B cell (primary cell): ENCODE data around the gene SLC19A3. TPM values are rescaled to one million over a fixed set of nuclear protein-coding genes. Genes with fewer than 3 reads are reported as not detected.

Experiments
- ATAC-seq: fragments of 200-7000 bp; cut with Tn5 transposase; one replicate; pipeline ENCODE4 v1.10.0; 2021; ENCODE audit warnings: low read depth, mild to moderate bottlenecking, moderate number of reproducible peaks, moderate library complexity
- CTCF ChIA-PET: fragments of 350-600 bp; sonication (Branson Sonifier 250); formaldehyde crosslinking; loops from one replicate; lab custom pipeline; 2021; ENCODE audit warnings: antibody characterized with exemption, inconsistent platforms; lab: Charles Lee
- POLR2A ChIA-PET: fragments of 350-600 bp; sonication (Branson Sonifier 250); formaldehyde crosslinking; loops from one replicate; lab custom pipeline; 2021; ENCODE audit warnings: antibody characterized with exemption; lab: Charles Lee
- DNase-seq: peaks from one replicate; pipeline ENCODE4 v3.0.0; 2013
- H2AFZ ChIP-seq: 2 replicates; pipeline ENCODE4 v1.6.1; 2012; ENCODE audit warnings: mild to moderate bottlenecking, low read depth, low read length; ENCODE audit not compliant: insufficient read depth, poor library complexity, severe bottlenecking
- H3K27ac ChIP-seq, 2 donors: 1 replicate in 1 of 2; 2 replicates in 1 of 2; pipeline ENCODE4 v1.5.1; 2012 to 2013; ENCODE audit warnings: low read length in 2 of 2, mild to moderate bottlenecking in 2 of 2, moderate library complexity in 1 of 2
- H3K27me3 ChIP-seq, 4 experiments: fragments of 200-600 bp in 1 of 4; sonication (generic) in 1 of 4; replicated peaks in 1 of 4; 1 replicate in 2 of 4; 2 replicates in 2 of 4; pipeline versions ENCODE4 v1.6.1 to v1.7.0; 2013 to 2016; ENCODE audit warnings: low read length in 3 of 4, mild to moderate bottlenecking in 2 of 4, mixed read lengths in 1 of 4, moderate library complexity in 1 of 4; ENCODE audit not compliant: insufficient read depth in 4 of 4, control insufficient read depth in 3 of 4; ENCODE audit errors: control extremely low read depth in 1 of 4
- H3K36me3 ChIP-seq, 2 experiments: replicated peaks in 1 of 2; 1 replicate in 1 of 2; 2 replicates in 1 of 2; pipeline versions ENCODE4 v1.6.1 to v1.7.1; 2013; ENCODE audit warnings: low read length in 1 of 2; ENCODE audit not compliant: insufficient read depth in 2 of 2, control insufficient read depth in 1 of 2; ENCODE audit errors: control extremely low read depth in 1 of 2, extremely low read depth in 1 of 2
- H3K4me1 ChIP-seq, 2 donors: fragments of 200-600 bp in 1 of 2; sonication (generic) in 1 of 2; 1 replicate in 1 of 2; 2 replicates in 1 of 2; pipeline versions ENCODE4 v1.5.1 to v1.6.1; 2013 to 2017; ENCODE audit warnings: low read length in 2 of 2; ENCODE audit not compliant: control insufficient read depth in 2 of 2, insufficient read depth in 2 of 2
- H3K4me2 ChIP-seq: replicated peaks from 2 replicates; pipeline ENCODE3; 2012; ENCODE audit warnings: mild to moderate bottlenecking, low read depth, low read length; ENCODE audit not compliant: poor library complexity, severe bottlenecking
- H3K4me3 ChIP-seq, 5 experiments: fragments of 200-600 bp in 1 of 5; sonication (generic) in 1 of 5; 1 replicate in 3 of 5; 2 replicates in 2 of 5; pipeline versions ENCODE4 v1.5.1 to v1.7.0; 2011 to 2016; ENCODE audit warnings: low read length in 4 of 5, mild to moderate bottlenecking in 4 of 5, low read depth in 2 of 5, control low read depth in 1 of 5, moderate library complexity in 1 of 5; ENCODE audit not compliant: insufficient read depth in 1 of 5; ENCODE audit errors: control extremely low read depth in 1 of 5, extremely low read depth in 1 of 5
- H3K79me2 ChIP-seq: fragments of 200-600 bp; sonication (generic); one replicate; pipeline ENCODE4 v1.6.0; 2016; ENCODE audit warnings: low read length; ENCODE audit not compliant: control insufficient read depth, insufficient read depth
- H3K9ac ChIP-seq: fragments of 200-600 bp; sonication (generic); 2 replicates; pipeline ENCODE4 v1.6.1; 2017; ENCODE audit warnings: mild to moderate bottlenecking, low read length, moderate library complexity
- H3K9me3 ChIP-seq, 3 donors: one replicate each; pipeline versions ENCODE4 v1.6.1 to v1.7.1; 2013; ENCODE audit warnings: low read length in 2 of 3; ENCODE audit not compliant: control insufficient read depth in 2 of 3, insufficient read depth in 1 of 3; ENCODE audit errors: control extremely low read depth in 1 of 3
- H4K20me1 ChIP-seq: 2 replicates; pipeline ENCODE4 v1.6.0; 2012; ENCODE audit warnings: mild to moderate bottlenecking, low read length; ENCODE audit not compliant: insufficient read depth, control insufficient read depth, poor library complexity, severe bottlenecking
- H3K27ac Mint-ChIP-seq: one replicate; pipeline ENCODE4 v1.8.0; 2021; ENCODE audit warnings: mixed read lengths
- H3K27me3 Mint-ChIP-seq: one replicate; pipeline ENCODE4 v1.8.0; 2021; ENCODE audit warnings: mixed read lengths
- H3K4me1 Mint-ChIP-seq: one replicate; pipeline ENCODE4 v1.8.0; 2021; ENCODE audit warnings: mixed read lengths
- H3K4me3 Mint-ChIP-seq: one replicate; pipeline ENCODE4 v1.8.0; 2021; ENCODE audit warnings: mixed read lengths
- H3K9me3 Mint-ChIP-seq: one replicate; pipeline ENCODE4 v1.8.0; 2022; ENCODE audit warnings: mixed read lengths; ENCODE audit not compliant: insufficient read depth
- CTCF ChIP-seq: fragments of 200-600 bp; IDR thresholded peaks from one replicate; pipeline ENCODE4 v1.8.0; 2022; ENCODE audit warnings: antibody characterized with exemption, mild to moderate bottlenecking
- EZH2 ChIP-seq: IDR thresholded peaks from 2 replicates; pipeline ENCODE4 v1.6.1; 2012; ENCODE audit warnings: borderline replicate concordance, low read depth, mild to moderate bottlenecking, moderate library complexity, low read length; ENCODE audit not compliant: insufficient read depth, poor library complexity, severe bottlenecking
- WGBS: methylation state at CpG from one replicate; pipeline ENCODE4 v1.1.5; 2013; ENCODE audit warnings: missing lambda C conversion rate; ENCODE audit not compliant: insufficient coverage; 5-methylcytosine and 5-hydroxymethylcytosine counted together
- intact Hi-C: fragments of 100-400 bp; cut with micrococcal nuclease; formaldehyde crosslinking; loops from one replicate; pipeline ENCODE4 v1.10.0; 2022
- polyA plus RNA-seq: library from polyadenylated mRNA; depleted of rRNA; stranded (reverse); fragments of >200 nt; gene quantifications from 2 replicates; pipeline ENCODE4 v1.2.3, GENCODE V29; 2012
- total RNA-seq, 2 donors: library from RNA; stranded (reverse); fragments of 120-200 nt in 1 of 2; gene quantifications; 1 replicate in 1 of 2; 2 replicates in 1 of 2; pipeline versions ENCODE4 v1.2.3 to v1.2.4, GENCODE V29; 2013 to 2022

The SLC19A3 gene
- total and polyA plus RNA-seq, 2 donors (not counting 1 experiment from before 2014, with no cell fraction given), result not detected

- Mint-ChIP-seq H3K27me3 (peaks cover 3% of the 10 kb centered on the region), H3K4me1 (no peaks in the 10 kb centered on the region), H3K27ac (no peak overlapping the region), H3K4me3 (no peak overlapping the region), H3K9me3 (no peaks in the 10 kb centered on the region)
- Histone ChIP-seq H3K4me2 (no peak overlapping the region), H4K20me1 (no peaks in the 10 kb centered on the region), H3K9ac (no peak overlapping the region), H3K4me1 (no peaks in the 10 kb centered on the region), H3K9me3 (no peaks in the 10 kb centered on the region), H2AFZ (no peak overlapping the region), H3K4me3 (no peak overlapping the region), H3K27me3 (no peaks in the 10 kb centered on the region), H3K36me3 (no peaks in the 10 kb centered on the region), H3K27ac (no peak overlapping the region), H3K79me2 (no peaks in the 10 kb centered on the region)
- no peak for DNase-seq
- ATAC-seq, result no peak
- POLR2A ChIA-PET, result no interaction called here
- TF ChIP-seq CTCF (no peak), EZH2 (no peak)
- WGBS, result 60% methylated on average over 1 of the region's 4 CpGs
- intact Hi-C loops, result no loop called here
- CTCF ChIA-PET, result no interaction called here
Measured at GRCh38 chr2:227653419-227653818, 64.4 kb downstream of the SLC19A3 start.

- WGBS, result 100% methylated on average over 4 of the region's 5 CpGs
- Histone ChIP-seq H3K79me2 (no peaks in the 10 kb centered on the region), H3K27ac (no peak overlapping the region), H3K9me3 (no peaks in the 10 kb centered on the region), H3K4me1 (no peaks in the 10 kb centered on the region), H3K36me3 (no peaks in the 10 kb centered on the region), H3K27me3 (no peaks in the 10 kb centered on the region), H2AFZ (no peak overlapping the region), H3K4me2 (no peak overlapping the region), H4K20me1 (no peaks in the 10 kb centered on the region), H3K9ac (no peak overlapping the region), H3K4me3 (no peak overlapping the region)
- TF ChIP-seq CTCF, result no peak
- CTCF ChIA-PET, result interaction anchor here (0.5 to 2.6 kb wide), 2 partner anchors 14 to 259 kb away, joined by 4 to 11 read pairs; no protein-coding TSS in a partner anchor
- H3K4me1 Mint-ChIP-seq, result no peaks in the 10 kb centered on the region
- no peak overlapping the region for H3K4me3 Mint-ChIP-seq
- ATAC-seq (no peak), DNase-seq (no peak)
- POLR2A ChIA-PET, result no interaction called here
- no peaks in the 10 kb centered on the region for H3K9me3 Mint-ChIP-seq
- peaks cover 12% of the 10 kb centered on the region for H3K27me3 Mint-ChIP-seq
- intact Hi-C loops, result no loop called here
- H3K27ac Mint-ChIP-seq, result no peak overlapping the region
Measured at GRCh38 chr2:227643990-227644551, 73.8 kb downstream of the SLC19A3 start.
